HEK293 (cell line): ENCODE data around the gene SLC6A6.

Experiments
- CTCF ChIA-PET: fragments of 350-600 bp; formaldehyde crosslinking; extraction: SDS; loops from one replicate; lab custom pipeline; 2021; ENCODE audit warnings: antibody characterized with exemption; lab: Yijun Ruan, JAX
- POLR2A ChIA-PET: fragments of 300-600 bp; formaldehyde crosslinking; extraction: SDS; loops from one replicate; lab custom pipeline; 2020; ENCODE audit warnings: antibody characterized with exemption, inconsistent platforms; lab: Yijun Ruan, JAX
- H3K27ac ChIP-seq: fragments of 200-500 bp; sonication (Bioruptor generic); 2 replicates; pipeline ENCODE4 v1.5.1; 2014; ENCODE audit warnings: low read depth, low read length, control low read depth, inconsistent platforms; ENCODE audit errors: extremely low read depth
- H3K36me3 ChIP-seq, 2 experiments: fragments of 200-500 bp in 1 of 2; sonication (Bioruptor generic) in 1 of 2; 1 replicate in 1 of 2; 2 replicates in 1 of 2; pipeline ENCODE4 v1.5.1; 2014 to 2017; ENCODE audit warnings: inconsistent platforms in 2 of 2, low read length in 2 of 2; ENCODE audit not compliant: control insufficient read depth in 2 of 2, insufficient read depth in 1 of 2
- H3K4me1 ChIP-seq: fragments of 200-500 bp; sonication (Bioruptor generic); 2 replicates; pipeline ENCODE4 v1.5.1; 2014; ENCODE audit warnings: mild to moderate bottlenecking, low read length, inconsistent platforms; ENCODE audit not compliant: control insufficient read depth, insufficient read depth
- H3K4me3 ChIP-seq: 2 replicates; pipeline ENCODE4 v1.5.1; 2011; ENCODE audit warnings: low read depth, mild to moderate bottlenecking, control low read depth, low read length, moderate library complexity
- H3K9me3 ChIP-seq: fragments of 200-500 bp; sonication (Bioruptor generic); 2 replicates; pipeline ENCODE4 v1.5.1; 2014; ENCODE audit warnings: low read depth, low read length, inconsistent platforms; ENCODE audit not compliant: control insufficient read depth, insufficient read depth
- EGR2 ChIP-seq: fragments of 450-650 bp; formaldehyde crosslinking; IDR thresholded peaks from 2 replicates; pipeline ENCODE4 v1.5.1; 2016; ENCODE audit warnings: low read depth, missing biosample characterization, missing genetic modification characterization
- HOXA7 ChIP-seq: sonication (generic); formaldehyde crosslinking; IDR thresholded peaks from 2 replicates; pipeline ENCODE4 v1.8.1; 2022; ENCODE audit warnings: missing genetic modification reagents, borderline replicate concordance
- HOXC10 ChIP-seq: sonication (generic); formaldehyde crosslinking; IDR thresholded peaks from 2 replicates; pipeline ENCODE4 v1.8.1; 2023; ENCODE audit warnings: mild to moderate bottlenecking, missing genetic modification reagents
- SP2 ChIP-seq: fragments of 450-650 bp; formaldehyde crosslinking; IDR thresholded peaks from 2 replicates; pipeline ENCODE4 v1.5.1; 2016; ENCODE audit warnings: missing biosample characterization, missing genetic modification characterization
- SP3 ChIP-seq: fragments of 450-650 bp; formaldehyde crosslinking; IDR thresholded peaks from 2 replicates; pipeline ENCODE4 v1.5.1; 2016; ENCODE audit warnings: missing biosample characterization, missing genetic modification characterization
- ZFHX2 ChIP-seq: fragments of 450-650 bp; formaldehyde crosslinking; conservative IDR thresholded peaks from 2 replicates; pipeline ENCODE4 v1.5.1; 2016; ENCODE audit warnings: missing biosample characterization, missing genetic modification characterization
- ZNF112 ChIP-seq: fragments of 450-650 bp; formaldehyde crosslinking; IDR thresholded peaks from 2 replicates; pipeline ENCODE4 v1.5.0; 2017; ENCODE audit warnings: missing biosample characterization, missing genetic modification characterization
- TF ChIP-seq, protein P1 (sequence below): fragments of 450-650 bp; formaldehyde crosslinking; conservative IDR thresholded peaks from 2 replicates; pipeline ENCODE4 v1.5.1; 2016; ENCODE audit warnings: low read depth, missing biosample characterization, missing genetic modification characterization
- TF ChIP-seq, protein P2 (sequence below): fragments of 450-650 bp; formaldehyde crosslinking; IDR thresholded peaks from 2 replicates; pipeline ENCODE4 v1.5.1; 2016; ENCODE audit warnings: missing biosample characterization, missing genetic modification characterization, low read depth
- TF ChIP-seq, protein P3 (sequence below): fragments of 450-650 bp; formaldehyde crosslinking; IDR thresholded peaks from 2 replicates; pipeline ENCODE4 v1.5.1; 2016; ENCODE audit warnings: missing biosample characterization, missing genetic modification characterization

The SLC6A6 gene

DNA sequence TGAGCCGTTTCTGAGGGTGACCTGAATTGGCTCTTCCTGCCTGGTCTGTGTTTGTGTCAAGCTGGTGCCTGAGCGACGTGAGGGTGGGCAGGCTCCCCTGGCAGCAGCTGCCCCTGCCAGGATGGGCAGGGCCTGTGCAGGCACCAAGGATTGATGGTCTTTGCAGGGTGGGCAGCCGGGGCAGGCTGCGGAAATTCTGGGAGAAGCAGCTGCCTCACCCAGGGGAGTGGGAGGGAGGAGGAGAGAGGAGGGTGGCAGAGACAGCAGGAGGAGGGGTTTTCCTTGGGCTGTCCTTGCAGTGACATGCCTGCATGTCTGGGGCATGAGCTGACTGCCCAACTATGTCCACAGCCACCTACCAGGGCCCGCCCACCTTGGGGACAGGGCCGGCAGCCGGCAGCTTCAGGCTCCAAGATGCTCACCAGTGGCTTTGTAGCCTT, 27.9 kb upstream of the SLC6A6 start:
- ChIA-PET CTCF (interaction anchor here (0.5 to 1.3 kb wide), 4 partner anchors 24 to 113 kb away, joined by 3 to 5 read pairs (median 4); no protein-coding TSS in a partner anchor), POLR2A (interaction anchor here (0.9 kb wide), 1 partner anchor 67 kb away, joined by 3 read pairs; no protein-coding TSS in a partner anchor)
- H3K4me1 ChIP-seq, result peaks cover 12% of the 10 kb centered on the region
- no peak for TF ChIP-seq HOXC10
- peak; percentile 22; the same call in 1 of the 2 replicates for TF ChIP-seq SP3 (tag by site-specific recombination)
- no peak for TF ChIP-seq ZNF112
- TF ChIP-seq HOXA7 (CRISPR knock-in tag), result no peak
- peak; percentile 74 for TF ChIP-seq ZFHX2
- TF ChIP-seq EGR2, result peak; percentile 67
- TF ChIP-seq, protein P1, sequence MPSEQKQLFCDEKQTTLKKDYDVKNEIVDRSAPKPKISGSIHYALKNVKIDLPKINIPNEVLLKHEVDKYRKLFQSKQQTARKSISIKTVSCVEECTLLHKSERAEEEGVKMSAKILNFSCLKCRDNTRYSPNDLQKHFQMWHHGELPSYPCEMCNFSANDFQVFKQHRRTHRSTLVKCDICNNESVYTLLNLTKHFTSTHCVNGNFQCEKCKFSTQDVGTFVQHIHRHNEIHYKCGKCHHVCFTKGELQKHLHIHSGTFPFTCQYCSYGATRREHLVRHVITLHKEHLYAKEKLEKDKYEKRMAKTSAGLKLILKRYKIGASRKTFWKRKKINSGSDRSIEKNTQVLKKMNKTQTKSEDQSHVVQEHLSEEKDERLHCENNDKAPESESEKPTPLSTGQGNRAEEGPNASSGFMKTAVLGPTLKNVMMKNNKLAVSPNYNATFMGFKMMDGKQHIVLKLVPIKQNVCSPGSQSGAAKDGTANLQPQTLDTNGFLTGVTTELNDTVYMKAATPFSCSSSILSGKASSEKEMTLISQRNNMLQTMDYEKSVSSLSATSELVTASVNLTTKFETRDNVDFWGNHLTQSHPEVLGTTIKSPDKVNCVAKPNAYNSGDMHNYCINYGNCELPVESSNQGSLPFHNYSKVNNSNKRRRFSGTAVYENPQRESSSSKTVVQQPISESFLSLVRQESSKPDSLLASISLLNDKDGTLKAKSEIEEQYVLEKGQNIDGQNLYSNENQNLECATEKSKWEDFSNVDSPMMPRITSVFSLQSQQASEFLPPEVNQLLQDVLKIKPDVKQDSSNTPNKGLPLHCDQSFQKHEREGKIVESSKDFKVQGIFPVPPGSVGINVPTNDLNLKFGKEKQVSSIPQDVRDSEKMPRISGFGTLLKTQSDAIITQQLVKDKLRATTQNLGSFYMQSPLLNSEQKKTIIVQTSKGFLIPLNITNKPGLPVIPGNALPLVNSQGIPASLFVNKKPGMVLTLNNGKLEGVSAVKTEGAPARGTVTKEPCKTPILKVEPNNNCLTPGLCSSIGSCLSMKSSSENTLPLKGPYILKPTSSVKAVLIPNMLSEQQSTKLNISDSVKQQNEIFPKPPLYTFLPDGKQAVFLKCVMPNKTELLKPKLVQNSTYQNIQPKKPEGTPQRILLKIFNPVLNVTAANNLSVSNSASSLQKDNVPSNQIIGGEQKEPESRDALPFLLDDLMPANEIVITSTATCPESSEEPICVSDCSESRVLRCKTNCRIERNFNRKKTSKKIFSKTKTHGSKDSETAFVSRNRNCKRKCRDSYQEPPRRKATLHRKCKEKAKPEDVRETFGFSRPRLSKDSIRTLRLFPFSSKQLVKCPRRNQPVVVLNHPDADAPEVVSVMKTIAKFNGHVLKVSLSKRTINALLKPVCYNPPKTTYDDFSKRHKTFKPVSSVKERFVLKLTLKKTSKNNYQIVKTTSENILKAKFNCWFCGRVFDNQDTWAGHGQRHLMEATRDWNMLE (tag by site-specific recombination), result no peak
- peak; percentile 19; the same call in 1 of the 2 replicates for TF ChIP-seq SP2
- H3K27ac ChIP-seq, result no peak overlapping the region
- H3K4me3 ChIP-seq, result no peak overlapping the region
- no peaks in the 10 kb centered on the region for H3K9me3 ChIP-seq
- H3K36me3 ChIP-seq, result no peaks in the 10 kb centered on the region

DNA sequence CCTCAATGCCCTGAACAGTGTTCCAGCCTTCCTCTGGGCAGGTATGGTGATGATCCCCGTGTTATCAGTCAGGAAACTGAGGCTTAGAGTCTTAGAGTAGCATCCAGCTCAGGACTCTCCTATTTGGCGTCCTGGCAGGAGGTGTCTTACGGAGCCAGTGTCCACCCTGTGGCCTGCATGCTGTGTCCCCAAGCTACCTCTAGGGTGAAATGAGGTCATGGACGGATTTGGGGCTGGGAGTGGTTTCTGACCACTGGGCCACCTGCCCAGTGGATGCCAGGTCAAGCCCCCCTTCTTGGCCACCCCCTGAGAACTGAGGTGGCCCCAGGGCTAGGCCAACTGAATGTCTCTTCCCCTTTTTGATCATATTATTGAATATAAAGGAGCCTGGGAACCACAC, 27.2 kb upstream of the SLC6A6 start:
- Histone ChIP-seq H3K4me1 (peaks cover 12% of the 10 kb centered on the region), H3K27ac (no peak overlapping the region), H3K4me3 (no peak overlapping the region), H3K36me3 (no peaks in the 10 kb centered on the region), H3K9me3 (no peaks in the 10 kb centered on the region)
- TF ChIP-seq, protein P2, sequence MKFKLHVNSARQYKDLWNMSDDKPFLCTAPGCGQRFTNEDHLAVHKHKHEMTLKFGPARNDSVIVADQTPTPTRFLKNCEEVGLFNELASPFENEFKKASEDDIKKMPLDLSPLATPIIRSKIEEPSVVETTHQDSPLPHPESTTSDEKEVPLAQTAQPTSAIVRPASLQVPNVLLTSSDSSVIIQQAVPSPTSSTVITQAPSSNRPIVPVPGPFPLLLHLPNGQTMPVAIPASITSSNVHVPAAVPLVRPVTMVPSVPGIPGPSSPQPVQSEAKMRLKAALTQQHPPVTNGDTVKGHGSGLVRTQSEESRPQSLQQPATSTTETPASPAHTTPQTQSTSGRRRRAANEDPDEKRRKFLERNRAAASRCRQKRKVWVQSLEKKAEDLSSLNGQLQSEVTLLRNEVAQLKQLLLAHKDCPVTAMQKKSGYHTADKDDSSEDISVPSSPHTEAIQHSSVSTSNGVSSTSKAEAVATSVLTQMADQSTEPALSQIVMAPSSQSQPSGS (tag by site-specific recombination), result no peak
- TF ChIP-seq, protein P3, sequence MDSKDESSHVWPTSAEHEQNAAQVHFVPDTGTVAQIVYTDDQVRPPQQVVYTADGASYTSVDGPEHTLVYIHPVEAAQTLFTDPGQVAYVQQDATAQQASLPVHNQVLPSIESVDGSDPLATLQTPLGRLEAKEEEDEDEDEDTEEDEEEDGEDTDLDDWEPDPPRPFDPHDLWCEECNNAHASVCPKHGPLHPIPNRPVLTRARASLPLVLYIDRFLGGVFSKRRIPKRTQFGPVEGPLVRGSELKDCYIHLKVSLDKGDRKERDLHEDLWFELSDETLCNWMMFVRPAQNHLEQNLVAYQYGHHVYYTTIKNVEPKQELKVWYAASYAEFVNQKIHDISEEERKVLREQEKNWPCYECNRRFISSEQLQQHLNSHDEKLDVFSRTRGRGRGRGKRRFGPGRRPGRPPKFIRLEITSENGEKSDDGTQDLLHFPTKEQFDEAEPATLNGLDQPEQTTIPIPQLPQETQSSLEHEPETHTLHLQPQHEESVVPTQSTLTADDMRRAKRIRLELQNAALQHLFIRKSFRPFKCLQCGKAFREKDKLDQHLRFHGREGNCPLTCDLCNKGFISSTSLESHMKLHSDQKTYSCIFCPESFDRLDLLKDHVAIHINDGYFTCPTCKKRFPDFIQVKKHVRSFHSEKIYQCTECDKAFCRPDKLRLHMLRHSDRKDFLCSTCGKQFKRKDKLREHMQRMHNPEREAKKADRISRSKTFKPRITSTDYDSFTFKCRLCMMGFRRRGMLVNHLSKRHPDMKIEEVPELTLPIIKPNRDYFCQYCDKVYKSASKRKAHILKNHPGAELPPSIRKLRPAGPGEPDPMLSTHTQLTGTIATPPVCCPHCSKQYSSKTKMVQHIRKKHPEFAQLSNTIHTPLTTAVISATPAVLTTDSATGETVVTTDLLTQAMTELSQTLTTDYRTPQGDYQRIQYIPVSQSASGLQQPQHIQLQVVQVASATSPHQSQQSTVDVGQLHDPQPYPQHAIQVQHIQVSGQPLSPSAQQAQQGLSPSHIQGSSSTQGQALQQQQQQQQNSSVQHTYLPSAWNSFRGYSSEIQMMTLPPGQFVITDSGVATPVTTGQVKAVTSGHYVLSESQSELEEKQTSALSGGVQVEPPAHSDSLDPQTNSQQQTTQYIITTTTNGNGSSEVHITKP (tag by site-specific recombination), result peak; percentile 88
- ChIA-PET CTCF (interaction anchor here (0.5 to 1.3 kb wide), 5 partner anchors 23 to 120 kb away, joined by 3 to 5 read pairs (median 3); no protein-coding TSS in a partner anchor), POLR2A (interaction anchor here (0.9 kb wide), 1 partner anchor 66 kb away, joined by 3 read pairs; no protein-coding TSS in a partner anchor)
